ENCODE results near the gene ROBO2.

The ROBO2 gene

DNA sequence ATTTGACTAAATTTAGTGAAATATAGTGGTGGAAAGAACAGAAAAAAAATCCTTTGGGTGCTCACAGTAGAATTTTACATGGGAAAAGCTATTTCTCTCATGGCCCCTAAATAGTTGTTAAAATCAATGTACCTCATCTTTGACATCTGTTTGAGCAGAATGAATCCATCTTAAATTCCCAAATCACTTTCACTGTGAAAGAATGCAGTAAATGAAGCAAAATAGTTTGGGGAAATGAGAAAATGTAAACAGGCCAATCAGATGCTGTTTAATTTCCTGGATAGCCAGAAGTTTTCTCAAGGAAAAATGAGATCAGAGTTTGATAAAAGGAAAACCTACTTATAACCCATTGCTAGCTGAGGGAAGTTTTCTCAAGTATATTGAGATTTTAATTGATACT lies 406.9 kb downstream of the ROBO2 start:
- no peak overlapping the region for H3K4me3 ChIP-seq (IDR thresholded peaks at IDR 0.05; ENCODE audit: insufficient read depth, low read depth, low read length)

DNA sequence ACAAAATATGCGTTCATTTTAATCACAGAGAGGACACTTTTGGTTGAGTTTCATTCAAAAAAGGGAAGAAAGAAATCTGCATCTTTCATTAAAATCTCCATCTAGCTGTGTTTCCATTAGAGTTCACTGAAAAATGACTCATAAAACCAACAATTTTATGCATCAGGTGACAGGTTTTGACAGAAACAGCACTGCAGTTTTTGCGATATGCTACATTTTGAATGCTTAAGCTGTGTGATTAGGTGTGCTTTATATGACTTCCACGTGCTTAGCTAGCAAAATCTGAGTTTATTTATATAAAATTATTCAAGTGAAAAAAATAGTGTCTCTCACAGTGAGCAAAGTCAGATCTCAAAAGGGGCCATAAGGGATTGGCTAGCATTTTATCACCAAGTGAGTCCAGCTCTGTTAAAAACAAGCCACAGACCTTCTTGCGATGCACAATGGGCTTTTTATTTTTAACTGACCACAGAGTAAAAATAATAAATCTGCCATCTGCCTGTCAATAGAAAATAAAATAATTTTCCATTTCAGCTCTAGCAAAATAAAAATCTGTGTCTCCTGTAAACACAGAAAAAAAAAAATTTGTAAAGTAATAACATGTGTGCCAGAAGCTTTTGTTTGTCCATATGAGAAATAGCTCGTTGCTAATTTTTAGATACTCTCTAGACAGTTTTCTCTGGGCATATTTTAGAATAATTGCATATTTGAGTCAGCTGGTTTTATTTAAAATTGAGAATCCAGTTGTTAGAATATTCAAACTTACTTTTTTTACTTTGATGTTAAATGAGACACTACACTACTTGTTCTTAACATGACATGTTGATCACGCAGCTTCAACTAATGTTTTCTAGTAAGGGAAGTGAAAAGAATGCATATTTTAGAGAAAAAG lies 409.8 kb downstream of the ROBO2 start:
- Histone ChIP-seq H3K36me3 (ENCODE audit: insufficient read depth) (no peaks in the 10 kb centered on the region), H3K79me2 (ENCODE audit: insufficient read depth, low read depth) (no peaks in the 10 kb centered on the region), H3K9ac (no peak overlapping the region), H3K27ac (no peak overlapping the region), H3K4me2 (no peak overlapping the region), H3K4me3 (IDR thresholded peaks at IDR 0.05; ENCODE audit: insufficient read depth, low read depth, low read length) (no peak overlapping the region), H4K20me1 (ENCODE audit: insufficient read depth) (no peaks in the 10 kb centered on the region), H3K4me1 (ENCODE audit: low read depth, poor library complexity, severe bottlenecking) (no peaks in the 10 kb centered on the region), H2AFZ (ENCODE audit: low read depth) (no peak overlapping the region), H3K27me3 (ENCODE audit: insufficient read depth, low read depth) (no peaks in the 10 kb centered on the region)
- TF ChIP-seq, protein P1, sequence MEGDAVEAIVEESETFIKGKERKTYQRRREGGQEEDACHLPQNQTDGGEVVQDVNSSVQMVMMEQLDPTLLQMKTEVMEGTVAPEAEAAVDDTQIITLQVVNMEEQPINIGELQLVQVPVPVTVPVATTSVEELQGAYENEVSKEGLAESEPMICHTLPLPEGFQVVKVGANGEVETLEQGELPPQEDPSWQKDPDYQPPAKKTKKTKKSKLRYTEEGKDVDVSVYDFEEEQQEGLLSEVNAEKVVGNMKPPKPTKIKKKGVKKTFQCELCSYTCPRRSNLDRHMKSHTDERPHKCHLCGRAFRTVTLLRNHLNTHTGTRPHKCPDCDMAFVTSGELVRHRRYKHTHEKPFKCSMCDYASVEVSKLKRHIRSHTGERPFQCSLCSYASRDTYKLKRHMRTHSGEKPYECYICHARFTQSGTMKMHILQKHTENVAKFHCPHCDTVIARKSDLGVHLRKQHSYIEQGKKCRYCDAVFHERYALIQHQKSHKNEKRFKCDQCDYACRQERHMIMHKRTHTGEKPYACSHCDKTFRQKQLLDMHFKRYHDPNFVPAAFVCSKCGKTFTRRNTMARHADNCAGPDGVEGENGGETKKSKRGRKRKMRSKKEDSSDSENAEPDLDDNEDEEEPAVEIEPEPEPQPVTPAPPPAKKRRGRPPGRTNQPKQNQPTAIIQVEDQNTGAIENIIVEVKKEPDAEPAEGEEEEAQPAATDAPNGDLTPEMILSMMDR (conservative IDR thresholded peaks at IDR 0.05; ENCODE audit: low read depth, low read length): no peak

More for the DNA sequence above, 406.9 kb downstream of the ROBO2 start:
- H3K27me3 ChIP-seq (ENCODE audit: insufficient read depth, low read depth): no peaks in the 10 kb centered on the region
- no peak overlapping the region for H3K27ac ChIP-seq
- no peak overlapping the region for H3K9ac ChIP-seq
- TF ChIP-seq, protein P1 (conservative IDR thresholded peaks at IDR 0.05; ENCODE audit: low read depth, low read length): no peak
- no peak overlapping the region for H3K4me2 ChIP-seq
- H3K4me1 ChIP-seq (ENCODE audit: low read depth, poor library complexity, severe bottlenecking): no peaks in the 10 kb centered on the region
- H3K36me3 ChIP-seq (ENCODE audit: insufficient read depth): no peaks in the 10 kb centered on the region
- H3K79me2 ChIP-seq (ENCODE audit: insufficient read depth, low read depth): no peaks in the 10 kb centered on the region
- no peak overlapping the region for H2AFZ ChIP-seq (ENCODE audit: low read depth)
- no peaks in the 10 kb centered on the region for H4K20me1 ChIP-seq (ENCODE audit: insufficient read depth)

DNA sequence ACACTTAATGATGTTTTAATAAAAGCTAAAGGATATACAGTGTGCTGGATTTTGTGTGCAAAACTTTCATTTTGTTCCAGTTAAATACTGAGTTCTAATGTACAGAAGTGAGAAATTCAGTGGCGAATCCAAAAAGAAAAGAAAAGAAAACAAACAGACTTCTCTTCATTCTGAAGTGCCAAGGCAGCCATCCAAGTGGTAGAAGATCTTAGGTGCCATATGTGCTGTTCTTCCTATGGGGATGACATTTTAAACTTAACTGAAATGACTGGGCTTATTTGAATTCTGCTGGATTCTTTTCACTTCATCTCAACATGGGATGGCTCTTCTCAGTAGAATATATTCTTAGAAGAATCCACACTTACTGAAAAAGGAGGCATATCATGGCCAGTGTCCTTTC lies 416.5 kb downstream of the ROBO2 start:
- TF ChIP-seq, protein P1 (conservative IDR thresholded peaks at IDR 0.05; ENCODE audit: low read depth, low read length): no peak
- Histone ChIP-seq H4K20me1 (ENCODE audit: insufficient read depth) (no peaks in the 10 kb centered on the region), H3K4me3 (IDR thresholded peaks at IDR 0.05; ENCODE audit: insufficient read depth, low read depth, low read length) (no peak overlapping the region), H3K27me3 (ENCODE audit: insufficient read depth, low read depth) (no peaks in the 10 kb centered on the region), H3K9ac (no peak overlapping the region), H2AFZ (ENCODE audit: low read depth) (no peak overlapping the region), H3K4me2 (no peak overlapping the region), H3K27ac (no peak overlapping the region), H3K4me1 (ENCODE audit: low read depth, poor library complexity, severe bottlenecking) (no peaks in the 10 kb centered on the region), H3K36me3 (ENCODE audit: insufficient read depth) (no peaks in the 10 kb centered on the region), H3K79me2 (ENCODE audit: insufficient read depth, low read depth) (no peaks in the 10 kb centered on the region)

DNA sequence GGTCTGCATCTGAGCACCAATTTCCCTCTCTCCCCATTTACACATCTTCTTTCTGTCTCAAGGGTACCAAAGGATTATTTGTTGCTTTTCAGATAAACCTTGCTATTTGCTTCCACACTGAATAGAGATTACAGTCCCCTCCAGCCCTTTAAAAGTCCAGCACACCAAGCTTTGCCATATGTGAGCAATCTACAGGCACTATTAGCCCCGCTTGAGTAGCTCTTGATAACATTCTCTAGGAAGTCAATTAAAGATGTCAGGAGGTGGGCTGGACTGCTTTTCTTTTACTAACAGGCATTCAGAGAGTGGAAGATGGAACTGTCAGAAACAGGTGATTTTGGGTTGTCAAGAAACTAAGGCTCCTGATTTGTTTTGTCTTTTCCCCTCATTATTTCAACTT lies 417.0 kb downstream of the ROBO2 start:
- no peak overlapping the region for H2AFZ ChIP-seq (ENCODE audit: low read depth)
- H3K4me2 ChIP-seq: no peak overlapping the region
- TF ChIP-seq, protein P1 (conservative IDR thresholded peaks at IDR 0.05; ENCODE audit: low read depth, low read length): no peak
- H3K4me1 ChIP-seq (ENCODE audit: low read depth, poor library complexity, severe bottlenecking): no peaks in the 10 kb centered on the region
- no peaks in the 10 kb centered on the region for H3K36me3 ChIP-seq (ENCODE audit: insufficient read depth)
- no peak overlapping the region for H3K9ac ChIP-seq
- H3K4me3 ChIP-seq (IDR thresholded peaks at IDR 0.05; ENCODE audit: insufficient read depth, low read depth, low read length): no peak overlapping the region
- no peaks in the 10 kb centered on the region for H4K20me1 ChIP-seq (ENCODE audit: insufficient read depth)
- H3K27ac ChIP-seq: no peak overlapping the region
- no peaks in the 10 kb centered on the region for H3K27me3 ChIP-seq (ENCODE audit: insufficient read depth, low read depth)
- no peaks in the 10 kb centered on the region for H3K79me2 ChIP-seq (ENCODE audit: insufficient read depth, low read depth)
